ENCODE data around the gene KMT5C.

KMT5C gene

DNA sequence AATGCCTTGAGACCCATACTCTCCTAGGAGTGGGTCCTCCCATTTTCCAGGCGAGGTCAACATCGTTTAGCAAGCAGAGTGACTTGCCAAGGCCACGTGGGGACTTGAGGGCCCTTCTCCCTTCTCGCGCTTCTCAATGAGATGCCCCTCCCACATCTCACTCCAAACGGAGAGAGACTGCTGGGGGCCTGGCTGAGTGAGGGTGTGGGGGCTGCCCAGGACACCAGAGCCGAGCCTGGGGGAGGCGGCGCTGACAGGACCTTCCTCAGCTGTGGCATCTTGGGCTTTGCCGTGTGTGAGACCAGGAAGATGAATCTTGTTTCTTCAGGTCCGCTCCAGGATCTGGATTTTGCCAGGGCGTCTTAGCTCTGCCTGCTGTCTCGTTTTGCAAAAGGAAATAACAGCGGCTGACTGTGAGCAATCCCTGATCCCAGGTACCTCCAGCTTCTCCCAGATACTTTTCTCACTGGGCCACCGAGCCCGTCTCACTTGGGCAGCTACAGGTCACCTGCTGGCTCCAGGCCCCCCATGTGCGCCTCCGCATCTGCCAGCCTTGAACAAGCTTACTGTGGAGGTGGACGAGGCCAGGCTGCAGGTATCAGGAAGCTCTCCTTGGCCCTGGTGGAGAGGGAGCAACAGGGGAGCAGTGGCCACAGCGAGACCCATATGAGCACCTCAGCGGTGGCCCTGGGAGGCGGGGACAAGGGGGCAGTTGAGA, 8.8 kb downstream of the KMT5C start:
- no peak for DNase-seq

GRCh38 chr19:55350620-55351315, 11.1 kb downstream of the KMT5C start:
- no peak for DNase-seq

DNA sequence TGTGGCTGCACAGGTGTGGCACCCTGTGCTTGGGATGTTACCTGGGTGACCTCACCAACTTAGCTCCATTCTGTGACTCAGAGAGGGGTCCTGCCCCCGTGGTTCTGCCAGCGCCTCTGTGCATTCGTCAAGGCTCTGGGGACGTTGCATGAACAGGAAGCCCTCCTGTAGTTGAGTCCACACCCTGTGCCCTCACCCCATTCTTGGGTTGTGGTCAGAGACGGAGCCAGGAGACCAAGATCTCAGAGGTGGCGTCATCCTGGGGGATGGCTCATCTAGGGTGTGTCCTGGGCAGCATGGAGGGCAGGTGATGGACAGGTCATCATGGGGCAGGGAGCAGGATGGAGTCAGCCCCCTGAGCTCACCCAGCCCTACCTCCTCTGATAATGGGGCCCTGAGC, 12.4 kb downstream of the KMT5C start:
- no peak for DNase-seq

GRCh38 chr19:55352549-55353145, 13.0 kb downstream of the KMT5C start:
- DNase-seq, result no peak

- no peak for DNase-seq
Measured at GRCh38 chr19:55353356-55353802, 13.7 kb downstream of the KMT5C start.

GRCh38 chr19:55353803-55354697, 14.4 kb downstream of the KMT5C start:
- peak; percentile 70 for DNase-seq

DNA sequence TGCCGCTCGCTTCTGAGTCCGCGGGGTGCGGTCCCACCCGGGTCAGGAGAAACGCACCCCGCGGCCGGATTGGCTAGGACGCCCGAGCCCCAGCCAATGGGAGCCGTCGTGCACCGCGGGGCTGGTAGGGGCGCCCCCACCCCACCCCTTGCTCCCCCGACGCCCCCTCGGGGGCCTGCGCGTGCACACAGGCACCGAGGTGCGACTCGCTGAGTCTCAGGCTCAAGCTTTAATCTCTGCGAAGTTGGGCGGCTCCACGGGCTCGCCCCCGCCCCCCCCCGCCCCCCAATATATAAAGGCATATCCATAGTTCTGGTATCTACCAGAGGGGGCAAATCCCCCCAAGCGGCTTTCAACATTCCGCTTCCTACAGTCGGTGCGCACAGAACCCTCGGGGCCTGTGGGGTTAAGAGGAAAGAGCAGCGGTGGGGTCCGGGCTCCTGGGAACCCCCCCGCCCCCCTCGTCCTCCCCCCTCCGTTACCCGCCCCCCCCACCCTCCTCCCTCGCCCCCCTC, 15.1 kb downstream of the KMT5C start, which contains the start of gene COX6B2:
Gene COX6B2, minus strand, starts transcription at position 22 of the 515 bp plus-strand sequence. CDS start 198 bp downstream, outside the sequence.
- DNase-seq, result no peak

DNA sequence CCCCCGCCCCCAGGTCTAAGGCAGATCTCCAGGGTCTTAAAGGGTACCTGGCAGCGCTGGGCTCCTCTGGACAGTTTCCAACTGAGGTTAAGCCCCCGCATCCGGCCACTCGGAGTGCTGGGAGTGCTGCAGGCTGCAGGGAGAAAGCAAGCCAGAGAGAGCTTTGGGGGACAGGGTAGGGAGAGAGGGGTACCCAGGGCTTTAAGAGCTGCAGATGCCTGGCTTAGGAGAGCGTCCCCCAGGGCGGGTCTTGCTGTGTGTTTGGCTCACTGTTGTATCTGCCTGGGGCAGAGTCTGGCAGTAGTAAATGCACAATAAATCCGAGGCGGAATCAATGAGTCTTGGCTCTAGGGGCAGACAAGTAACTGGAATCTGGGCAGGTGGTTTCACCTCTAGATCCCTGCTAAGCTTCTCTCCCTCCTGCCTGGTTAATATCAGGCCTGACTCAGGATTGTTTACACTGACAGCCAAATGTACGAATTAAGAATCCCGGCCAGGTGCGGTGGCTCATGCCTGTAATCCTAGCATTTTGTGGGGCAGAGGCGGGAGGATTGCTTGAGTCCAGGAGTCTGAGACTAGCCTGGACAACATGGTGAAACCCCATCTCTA, 15.6 kb downstream of the KMT5C start:
- no peak for DNase-seq

DNA sequence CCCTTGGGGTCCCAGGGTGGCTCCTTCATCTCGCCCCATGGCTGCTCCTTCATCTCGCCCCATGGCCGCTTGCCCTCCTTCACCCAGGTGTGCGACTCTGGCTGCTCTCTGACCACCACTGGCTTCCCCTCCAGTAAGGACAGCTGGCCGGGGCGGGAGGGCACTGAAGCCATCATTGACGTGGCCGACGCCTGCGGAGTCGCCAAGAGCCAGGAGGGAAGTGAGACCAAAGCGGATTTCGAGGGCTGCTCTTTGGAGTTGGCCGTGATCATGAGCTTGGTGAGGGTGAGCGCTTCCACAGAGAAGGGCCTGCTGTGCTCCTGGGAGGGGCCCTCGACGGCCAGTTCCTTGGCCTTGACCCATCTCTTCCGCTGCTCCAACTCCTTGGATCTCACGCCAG, 18.8 kb downstream of the KMT5C start:
- DNase-seq, result no peak

GRCh38 chr19:55358943-55359908, 19.6 kb downstream of the KMT5C start:
- DNase-seq, result no peak

DNA sequence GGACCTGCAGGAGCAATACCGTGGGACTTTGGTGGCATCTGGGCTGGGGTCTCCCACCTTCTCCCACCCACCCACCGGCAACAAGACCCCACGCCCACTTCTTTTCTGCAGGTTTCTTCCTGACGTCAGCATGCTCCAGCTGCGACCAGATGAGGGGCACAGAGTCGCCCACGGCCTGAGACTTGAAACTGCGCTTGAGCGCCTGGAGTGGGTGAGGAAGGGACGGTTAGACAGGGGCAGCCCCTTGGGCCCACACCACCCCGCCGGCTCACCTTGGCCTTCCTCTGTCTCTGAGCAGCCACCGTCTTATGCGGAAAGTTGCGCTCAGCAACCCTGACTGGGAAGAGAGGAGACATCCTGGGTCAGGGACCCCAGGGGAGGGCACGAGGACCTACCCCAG, 21.2 kb downstream of the KMT5C start:
- DNase-seq, result no peak

DNA sequence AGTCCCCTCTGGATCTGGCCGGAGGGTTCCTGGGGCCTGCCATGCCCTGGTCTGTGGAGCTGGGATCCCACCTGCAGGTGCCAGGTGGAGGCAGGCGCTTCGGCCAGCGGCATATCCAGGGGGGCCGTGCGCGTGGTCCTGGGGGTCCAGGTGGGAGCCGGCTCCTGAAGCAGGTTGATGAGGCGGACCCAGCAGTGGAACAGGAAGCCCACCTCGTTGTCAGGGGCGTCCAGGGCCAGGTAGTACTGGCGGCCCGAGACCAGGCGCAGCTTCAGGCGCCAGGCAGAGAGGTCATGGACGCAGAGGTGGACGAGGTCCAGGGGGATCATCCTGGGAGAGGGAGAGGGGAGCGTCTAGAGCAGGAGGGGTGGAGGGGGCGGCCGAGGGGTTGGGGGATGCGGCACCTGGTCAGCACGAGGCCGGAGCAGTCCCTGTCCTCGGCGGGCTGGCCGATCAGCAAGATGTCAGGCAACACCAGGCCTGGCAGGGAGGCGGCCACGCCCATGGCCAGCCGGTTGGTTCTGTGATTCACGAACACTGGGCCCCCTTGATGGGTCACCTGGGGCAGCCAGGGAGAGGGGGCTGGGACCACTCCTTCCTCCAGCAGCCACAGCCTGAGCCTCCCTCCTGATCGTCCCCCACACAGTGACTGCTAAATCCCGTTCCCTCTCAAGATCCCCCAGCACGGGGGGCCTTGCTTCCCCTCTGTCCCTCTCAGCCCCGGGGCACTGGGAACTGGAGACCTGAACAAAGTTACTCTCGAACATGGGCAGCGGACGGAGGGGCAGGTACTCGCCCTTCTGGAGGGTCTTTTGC, 22.7 kb downstream of the KMT5C start:
- DNase-seq, result no peak

GRCh38 chr19:55362990-55363716, 23.5 kb downstream of the KMT5C start, which contains the start of gene GARIN5B:
TSS of gene GARIN5B (minus strand) at chr19:55363260. CDS start at chr19:55363066, 194 bp downstream.
- no peak for DNase-seq

DNA sequence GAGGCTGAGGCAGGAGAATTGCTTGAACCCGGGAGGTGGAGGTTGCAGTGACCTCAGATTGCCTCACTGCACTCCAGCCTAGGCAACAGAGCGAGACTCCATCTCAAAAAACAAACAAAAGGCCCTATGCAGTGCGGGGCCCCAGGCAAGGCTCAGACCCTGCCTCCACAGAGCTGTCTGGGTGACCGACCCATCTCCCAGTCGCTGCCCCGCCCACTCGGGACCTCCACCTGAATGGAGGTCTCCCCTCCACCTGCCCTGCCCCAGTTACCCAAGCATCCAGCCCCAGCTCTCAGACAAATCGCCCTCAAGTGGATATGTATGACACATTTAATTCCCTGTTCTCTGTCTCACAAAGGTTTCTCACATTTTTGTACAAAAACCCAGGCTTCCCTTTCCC, 25.6 kb downstream of the KMT5C start:
- DNase-seq, result no peak

DNA sequence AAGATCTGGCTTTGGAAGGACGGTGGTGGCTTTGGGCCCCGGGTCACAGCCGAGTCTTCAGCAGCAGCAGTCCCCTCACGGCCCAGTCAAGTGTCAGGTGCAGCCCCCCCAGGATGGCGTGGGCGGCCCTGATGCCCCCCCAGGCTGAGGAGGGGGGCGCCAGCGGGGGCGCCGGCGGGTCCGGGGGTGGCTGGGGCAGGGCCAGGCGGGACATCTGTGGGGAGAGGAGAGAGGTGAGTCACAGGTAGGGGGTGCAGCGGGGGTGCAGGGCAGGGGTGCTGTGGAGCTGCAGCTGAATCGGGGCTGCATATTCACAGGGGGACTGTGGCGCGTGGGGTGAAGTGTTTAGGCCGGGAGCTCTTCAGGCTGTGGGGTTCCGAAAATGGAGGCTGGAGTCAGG, 26.3 kb downstream of the KMT5C start:
- no peak for DNase-seq

DNA sequence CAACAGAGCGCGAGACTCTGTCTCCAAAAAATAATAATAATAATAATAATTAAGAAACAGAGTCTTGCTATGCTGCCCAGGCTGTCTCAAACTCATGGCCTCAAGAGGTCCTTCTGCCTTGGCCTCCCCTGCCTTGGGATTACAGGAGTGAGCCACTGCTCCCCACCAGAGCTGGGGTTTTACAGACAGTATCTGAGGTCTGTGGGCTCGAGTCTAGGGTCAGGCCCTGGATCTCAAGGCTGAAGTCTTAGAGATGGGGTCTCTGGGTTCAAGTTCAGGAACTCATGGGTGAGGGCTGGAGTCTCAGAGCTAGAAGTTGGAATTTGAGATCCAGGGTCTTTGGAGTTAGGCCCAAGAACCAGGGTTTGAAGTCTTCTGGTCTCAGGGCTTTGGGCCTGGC, 27.1 kb downstream of the KMT5C start:
- DNase-seq, result no peak

GRCh38 chr19:55368106-55368505, 28.4 kb downstream of the KMT5C start:
- no peak for DNase-seq

GRCh38 chr19:55368701-55369563, 29.3 kb downstream of the KMT5C start:
- no peak for DNase-seq

Data from activated CD4-positive, alpha-beta T cell treated with anti-CD3 and anti-CD28 coated beads, Interleukin-2, amount 50 U/mL, for 1 hour (primary cell).